ENCODE data around the gene ZNF362. TPM values are rescaled to one million over a fixed set of nuclear protein-coding genes. Genes with fewer than 3 reads are reported as not detected.

The ZNF362 gene
- total and polyA plus RNA-seq, 2 of the 13 experiments (the other 11 are each of a cell fraction or from before 2014, with no cell fraction given): 8.3 to 14.2 TPM

DNA sequence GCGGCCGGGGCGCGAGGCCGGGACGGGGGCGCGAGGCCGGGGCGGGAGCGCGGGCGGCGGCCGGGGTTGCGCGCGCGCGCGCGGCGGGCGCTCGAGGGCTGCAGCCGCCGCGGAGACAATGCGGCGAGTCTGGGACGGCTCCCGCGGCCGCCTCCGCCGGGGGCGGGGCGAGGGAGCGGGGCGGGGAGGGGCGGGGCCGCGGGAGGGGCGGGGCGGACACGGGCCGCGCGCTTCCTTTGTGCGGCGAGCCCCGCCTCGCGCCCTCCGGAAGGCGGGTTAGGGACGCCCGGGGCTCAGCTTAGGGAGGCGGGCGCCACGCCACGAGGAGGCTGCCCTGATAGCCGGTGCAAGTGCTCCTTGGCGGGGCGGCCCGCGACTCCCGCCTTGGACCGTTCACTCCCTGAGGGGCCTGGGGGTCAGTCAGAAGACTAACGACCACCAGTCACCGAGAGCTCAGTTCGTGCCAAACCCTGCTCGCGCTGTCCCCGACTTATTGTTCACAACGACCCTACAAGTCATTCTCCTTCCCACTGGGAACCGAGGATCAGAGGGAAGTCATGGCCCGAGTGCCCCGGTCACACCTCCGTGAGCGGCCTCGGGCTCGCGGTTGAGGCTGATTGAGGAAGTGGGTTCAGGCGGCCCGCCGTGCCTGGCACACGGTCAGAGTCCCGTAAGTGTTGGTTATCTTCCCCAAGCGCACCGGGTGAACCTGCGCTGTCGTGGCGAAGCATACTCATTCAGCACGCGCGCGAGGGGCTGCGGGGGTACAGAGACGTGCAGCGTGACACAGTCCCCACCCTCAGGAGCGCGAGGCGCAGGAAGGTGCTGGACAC is 93.7 kb downstream of the ZNF362 start (continued):
- TF ChIP-seq, protein P1, sequence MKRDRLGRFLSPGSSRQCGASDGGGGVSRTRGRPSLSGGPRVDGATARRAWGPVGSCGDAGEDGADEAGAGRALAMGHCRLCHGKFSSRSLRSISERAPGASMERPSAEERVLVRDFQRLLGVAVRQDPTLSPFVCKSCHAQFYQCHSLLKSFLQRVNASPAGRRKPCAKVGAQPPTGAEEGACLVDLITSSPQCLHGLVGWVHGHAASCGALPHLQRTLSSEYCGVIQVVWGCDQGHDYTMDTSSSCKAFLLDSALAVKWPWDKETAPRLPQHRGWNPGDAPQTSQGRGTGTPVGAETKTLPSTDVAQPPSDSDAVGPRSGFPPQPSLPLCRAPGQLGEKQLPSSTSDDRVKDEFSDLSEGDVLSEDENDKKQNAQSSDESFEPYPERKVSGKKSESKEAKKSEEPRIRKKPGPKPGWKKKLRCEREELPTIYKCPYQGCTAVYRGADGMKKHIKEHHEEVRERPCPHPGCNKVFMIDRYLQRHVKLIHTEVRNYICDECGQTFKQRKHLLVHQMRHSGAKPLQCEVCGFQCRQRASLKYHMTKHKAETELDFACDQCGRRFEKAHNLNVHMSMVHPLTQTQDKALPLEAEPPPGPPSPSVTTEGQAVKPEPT (CRISPR knock-in tag; IDR thresholded peaks at IDR 0.05; ENCODE audit: low read depth): peak; percentile 58; the same call in 1 of the 2 replicates
- no peak for TF ChIP-seq HNRNPH1 (optimal IDR thresholded peaks at IDR 0.05; ENCODE audit: low read depth, low read length)
- TF ChIP-seq ZNF598 (CRISPR knock-in tag; IDR thresholded peaks at IDR 0.05; ENCODE audit: borderline replicate concordance): peak; percentile 91; the same call in 1 of the 2 replicates
- peak; percentile 29; the same call in 1 of the 2 replicates for TF ChIP-seq GATA4 (IDR thresholded peaks at IDR 0.05; ENCODE audit: borderline replicate concordance, low read depth)
- no peak for TF ChIP-seq ZNF383 (CRISPR knock-in tag; IDR thresholded peaks at IDR 0.05; ENCODE audit: borderline replicate concordance)
- no peak; the same call in 1 of the 2 replicates for TF ChIP-seq YEATS2 (CRISPR knock-in tag; IDR thresholded peaks at IDR 0.05; ENCODE audit: borderline replicate concordance)
- TF ChIP-seq ZNF781 (CRISPR knock-in tag; IDR thresholded peaks at IDR 0.05; ENCODE audit: borderline replicate concordance, not compliant biosample characterization): peak; percentile 71
- TF ChIP-seq BRD4 (CRISPR knock-in tag; IDR thresholded peaks at IDR 0.05): peak; percentile 71; the same call in 1 of the 2 replicates
- TF ChIP-seq, protein P2, sequence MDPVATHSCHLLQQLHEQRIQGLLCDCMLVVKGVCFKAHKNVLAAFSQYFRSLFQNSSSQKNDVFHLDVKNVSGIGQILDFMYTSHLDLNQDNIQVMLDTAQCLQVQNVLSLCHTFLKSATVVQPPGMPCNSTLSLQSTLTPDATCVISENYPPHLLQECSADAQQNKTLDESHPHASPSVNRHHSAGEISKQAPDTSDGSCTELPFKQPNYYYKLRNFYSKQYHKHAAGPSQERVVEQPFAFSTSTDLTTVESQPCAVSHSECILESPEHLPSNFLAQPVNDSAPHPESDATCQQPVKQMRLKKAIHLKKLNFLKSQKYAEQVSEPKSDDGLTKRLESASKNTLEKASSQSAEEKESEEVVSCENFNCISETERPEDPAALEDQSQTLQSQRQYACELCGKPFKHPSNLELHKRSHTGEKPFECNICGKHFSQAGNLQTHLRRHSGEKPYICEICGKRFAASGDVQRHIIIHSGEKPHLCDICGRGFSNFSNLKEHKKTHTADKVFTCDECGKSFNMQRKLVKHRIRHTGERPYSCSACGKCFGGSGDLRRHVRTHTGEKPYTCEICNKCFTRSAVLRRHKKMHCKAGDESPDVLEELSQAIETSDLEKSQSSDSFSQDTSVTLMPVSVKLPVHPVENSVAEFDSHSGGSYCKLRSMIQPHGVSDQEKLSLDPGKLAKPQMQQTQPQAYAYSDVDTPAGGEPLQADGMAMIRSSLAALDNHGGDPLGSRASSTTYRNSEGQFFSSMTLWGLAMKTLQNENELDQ (CRISPR knock-in tag; IDR thresholded peaks at IDR 0.05; ENCODE audit: borderline replicate concordance): no peak
- TF ChIP-seq, protein P3, sequence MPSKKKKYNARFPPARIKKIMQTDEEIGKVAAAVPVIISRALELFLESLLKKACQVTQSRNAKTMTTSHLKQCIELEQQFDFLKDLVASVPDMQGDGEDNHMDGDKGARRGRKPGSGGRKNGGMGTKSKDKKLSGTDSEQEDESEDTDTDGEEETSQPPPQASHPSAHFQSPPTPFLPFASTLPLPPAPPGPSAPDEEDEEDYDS (CRISPR knock-in tag; IDR thresholded peaks at IDR 0.05): 0 out of 2 replicates have a peak, but pooled peaks have one; percentile 25
- no peak for TF ChIP-seq SP1 (IDR thresholded peaks at IDR 0.05)
- peak; percentile 66 for TF ChIP-seq SP1 (CRISPR knock-in tag; IDR thresholded peaks at IDR 0.05)
- TF ChIP-seq ZNF777 (CRISPR knock-in tag; IDR thresholded peaks at IDR 0.05): 0 out of 2 replicates have a peak, but pooled peaks have one; percentile 31
- TF ChIP-seq SRSF1 (optimal IDR thresholded peaks at IDR 0.05; ENCODE audit: low read depth, low read length): no peak
- peak; percentile 23 for TF ChIP-seq ASH2L (IDR thresholded peaks at IDR 0.05; ENCODE audit: insufficient read length, low read depth, low read length)
- TF ChIP-seq, protein P4, sequence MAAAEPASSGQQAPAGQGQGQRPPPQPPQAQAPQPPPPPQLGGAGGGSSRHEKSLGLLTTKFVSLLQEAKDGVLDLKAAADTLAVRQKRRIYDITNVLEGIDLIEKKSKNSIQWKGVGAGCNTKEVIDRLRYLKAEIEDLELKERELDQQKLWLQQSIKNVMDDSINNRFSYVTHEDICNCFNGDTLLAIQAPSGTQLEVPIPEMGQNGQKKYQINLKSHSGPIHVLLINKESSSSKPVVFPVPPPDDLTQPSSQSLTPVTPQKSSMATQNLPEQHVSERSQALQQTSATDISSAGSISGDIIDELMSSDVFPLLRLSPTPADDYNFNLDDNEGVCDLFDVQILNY (CRISPR knock-in tag; conservative IDR thresholded peaks at IDR 0.05): no peak
- TF ChIP-seq, protein P5, sequence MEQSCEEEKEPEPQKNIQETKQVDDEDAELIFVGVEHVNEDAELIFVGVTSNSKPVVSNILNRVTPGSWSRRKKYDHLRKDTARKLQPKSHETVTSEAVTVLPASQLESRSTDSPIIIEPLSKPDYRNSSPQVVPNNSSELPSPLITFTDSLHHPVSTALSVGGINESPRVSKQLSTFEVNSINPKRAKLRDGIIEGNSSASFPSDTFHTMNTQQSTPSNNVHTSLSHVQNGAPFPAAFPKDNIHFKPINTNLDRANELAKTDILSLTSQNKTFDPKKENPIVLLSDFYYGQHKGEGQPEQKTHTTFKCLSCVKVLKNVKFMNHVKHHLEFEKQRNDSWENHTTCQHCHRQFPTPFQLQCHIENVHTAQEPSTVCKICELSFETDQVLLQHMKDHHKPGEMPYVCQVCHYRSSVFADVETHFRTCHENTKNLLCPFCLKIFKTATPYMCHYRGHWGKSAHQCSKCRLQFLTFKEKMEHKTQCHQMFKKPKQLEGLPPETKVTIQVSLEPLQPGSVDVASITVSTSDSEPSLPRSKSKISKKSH (CRISPR knock-in tag; IDR thresholded peaks at IDR 0.05; ENCODE audit: borderline replicate concordance): no peak
- peak; percentile 58; the same call in 1 of the 2 replicates for TF ChIP-seq ZNF768 (CRISPR knock-in tag; IDR thresholded peaks at IDR 0.05)
- TF ChIP-seq EED (CRISPR knock-in tag; IDR thresholded peaks at IDR 0.05): peak; percentile 42; the same call in 1 of the 2 replicates
- peak; percentile 74 for TF ChIP-seq TBX2 (CRISPR knock-in tag; IDR thresholded peaks at IDR 0.05; ENCODE audit: borderline replicate concordance)

Measured in HepG2 (cell line).